CD14-positive monocyte (primary cell): Measurements from ENCODE around the gene EVC. TPM values are rescaled to one million over a fixed set of nuclear protein-coding genes. Genes with fewer than 3 reads are reported as not detected.

ENCODE experiments used
- DNase-seq, 3 donors: peaks; one replicate each; pipeline ENCODE4 v3.0.0-alpha.2; 2011 to 2022
- H2AFZ ChIP-seq: 2 replicates; pipeline ENCODE4 v1.6.0; 2012; ENCODE audit warnings: mild to moderate bottlenecking, low read depth, low read length, inconsistent platforms; ENCODE audit not compliant: insufficient read depth, poor library complexity, severe bottlenecking
- H3K27ac ChIP-seq, 2 donors: 1 replicate in 1 of 2; 2 replicates in 1 of 2; pipeline ENCODE4 v1.5.1; 2012 to 2013; ENCODE audit warnings: low read length in 2 of 2, control low read depth in 1 of 2, inconsistent platforms in 1 of 2, low read depth in 1 of 2, mild to moderate bottlenecking in 1 of 2
- H3K27me3 ChIP-seq, 2 donors: one replicate each; pipeline versions ENCODE4 v1.6.0 to v1.6.1; 2011 to 2013; ENCODE audit warnings: low read length in 2 of 2; ENCODE audit not compliant: control insufficient read depth in 2 of 2, insufficient read depth in 2 of 2
- H3K36me3 ChIP-seq, 2 donors: replicated peaks in 1 of 2; 1 replicate in 1 of 2; 2 replicates in 1 of 2; pipeline versions ENCODE4 v1.5.1 to v1.6.1; 2012 to 2013; ENCODE audit warnings: low read length in 2 of 2, control low read depth in 1 of 2, inconsistent platforms in 1 of 2, mild to moderate bottlenecking in 1 of 2; ENCODE audit not compliant: insufficient read depth in 2 of 2, control insufficient read depth in 1 of 2
- H3K4me1 ChIP-seq, 2 donors: 1 replicate in 1 of 2; 2 replicates in 1 of 2; pipeline versions ENCODE4 v1.5.1 to v1.6.1; 2012 to 2013; ENCODE audit warnings: low read length in 2 of 2, control low read depth in 1 of 2, inconsistent platforms in 1 of 2, mild to moderate bottlenecking in 1 of 2, moderate library complexity in 1 of 2; ENCODE audit not compliant: insufficient read depth in 2 of 2, control insufficient read depth in 1 of 2
- H3K4me2 ChIP-seq: replicated peaks from 2 replicates; pipeline ENCODE3; 2012; ENCODE audit warnings: low read length, moderate library complexity, mild to moderate bottlenecking; ENCODE audit not compliant: poor library complexity, severe bottlenecking; ENCODE audit errors: extremely low read depth
- H3K4me3 ChIP-seq, 3 experiments: fragments of 200-600 bp in 1 of 3; sonication (generic) in 1 of 3; replicated peaks in 1 of 3; 1 replicate in 2 of 3; 2 replicates in 1 of 3; pipeline ENCODE4 v1.5.1; 2011 to 2013; ENCODE audit warnings: low read length in 3 of 3, mild to moderate bottlenecking in 3 of 3, control low read depth in 2 of 3, low read depth in 2 of 3, inconsistent platforms in 1 of 3, moderate library complexity in 1 of 3
- H3K79me2 ChIP-seq: 2 replicates; pipeline ENCODE4 v1.6.0; 2012; ENCODE audit warnings: mild to moderate bottlenecking, control low read depth, inconsistent platforms, low read length, moderate library complexity; ENCODE audit not compliant: insufficient read depth
- H3K9ac ChIP-seq: 2 replicates; pipeline ENCODE4 v1.6.0; 2017; ENCODE audit warnings: low read length, mild to moderate bottlenecking; ENCODE audit not compliant: insufficient read depth, poor library complexity, severe bottlenecking
- H3K9me3 ChIP-seq, 2 donors: replicated peaks in 1 of 2; 1 replicate in 1 of 2; 2 replicates in 1 of 2; pipeline versions ENCODE4 v1.5.1 to v1.6.1; 2012 to 2013; ENCODE audit warnings: low read length in 2 of 2, control low read depth in 1 of 2; ENCODE audit not compliant: control insufficient read depth in 1 of 2, insufficient read depth in 1 of 2
- H4K20me1 ChIP-seq: 2 replicates; pipeline ENCODE4 v1.6.0; 2012; ENCODE audit warnings: mild to moderate bottlenecking, low read length, control low read depth, moderate library complexity; ENCODE audit not compliant: insufficient read depth
- H3K27ac Mint-ChIP-seq, 7 donors: one replicate each; pipeline ENCODE4 v1.8.0; 2020; ENCODE audit warnings: mild to moderate bottlenecking in 7 of 7, mixed read lengths in 7 of 7, moderate library complexity in 6 of 7, inconsistent platforms in 2 of 7
- H3K27me3 Mint-ChIP-seq, 3 donors: one replicate each; pipeline ENCODE4 v1.8.0; 2021 to 2022; ENCODE audit warnings: low read depth in 3 of 3, mild to moderate bottlenecking in 3 of 3, mixed read lengths in 3 of 3, moderate library complexity in 3 of 3, inconsistent platforms in 1 of 3
- H3K36me3 Mint-ChIP-seq, 2 donors: one replicate each; pipeline ENCODE4 v1.8.0; 2020; ENCODE audit warnings: mixed read lengths in 2 of 2, inconsistent platforms in 1 of 2, mild to moderate bottlenecking in 1 of 2
- H3K4me1 Mint-ChIP-seq: one replicate; pipeline ENCODE4 v1.8.0; 2020; ENCODE audit warnings: mild to moderate bottlenecking, mixed read lengths
- H3K4me3 Mint-ChIP-seq, 2 donors: one replicate each; pipeline ENCODE4 v1.8.0; 2020; ENCODE audit warnings: mild to moderate bottlenecking in 2 of 2, mixed read lengths in 2 of 2, moderate library complexity in 1 of 2
- H3K9me3 Mint-ChIP-seq, 7 donors: one replicate each; pipeline ENCODE4 v1.8.0; 2020 to 2022; ENCODE audit warnings: mixed read lengths in 7 of 7, mild to moderate bottlenecking in 6 of 7, moderate library complexity in 6 of 7, inconsistent platforms in 2 of 7
- WGBS: methylation state at CpG from one replicate; pipeline ENCODE4 v1.1.5; 2013; ENCODE audit warnings: missing lambda C conversion rate; ENCODE audit not compliant: insufficient coverage; 5-methylcytosine and 5-hydroxymethylcytosine counted together
- intact Hi-C, 2 donors: fragments of 100-400 bp; cut with micrococcal nuclease; formaldehyde crosslinking; loops; one replicate each; pipeline versions ENCODE4 v1.15.0 to v1.15.1; 2023
- polyA plus RNA-seq, 3 donors: library from polyadenylated mRNA; depleted of rRNA in 1 of 3; unstranded in 2 of 3; stranded (reverse) in 1 of 3; fragments of 300-500 nt in 2 of 3; fragments of >200 nt in 1 of 3; fragmentation: Illumina TruSeq in 2 of 3; gene quantifications; 1 replicate in 2 of 3; 2 replicates in 1 of 3; pipeline ENCODE4 v1.2.3, GENCODE V29; 2012 to 2021
- TF ChIP-seq, protein P1 (sequence below): fragments of 200-600 bp; IDR thresholded peaks from one replicate; pipeline ENCODE4 v1.8.0; 2022; ENCODE audit warnings: antibody characterized with exemption, mild to moderate bottlenecking

Gene EVC
- polyA plus RNA-seq, 3 donors, result 0.36 TPM; not detected in 2

- Histone ChIP-seq H3K27me3 (peaks cover 0 to 8% of the 10 kb centered on the region in 2 donors), H3K27ac (no peak overlapping the region), H3K36me3 (no peaks in the 10 kb centered on the region), H3K4me3 (no peak overlapping the region), H3K9me3 (no peaks in the 10 kb centered on the region), H3K9ac (no peak overlapping the region), H3K4me1 (peaks cover 7 to 16% of the 10 kb centered on the region in 2 donors), H2AFZ (no peak overlapping the region), H3K4me2 (no peak overlapping the region), H4K20me1 (no peaks in the 10 kb centered on the region), H3K79me2 (no peaks in the 10 kb centered on the region)
- Mint-ChIP-seq H3K9me3 (peaks cover 0 to 5% (median 0%) of the 10 kb centered on the region in 7 donors), H3K27ac (no peak overlapping the region), H3K4me1 (peaks cover 18% of the 10 kb centered on the region), H3K4me3 (peak overlapping the region in 1 of 2 donors; percentile 22), H3K27me3 (peaks cover 21 to 56% (median 39%) of the 10 kb centered on the region in 3 donors), H3K36me3 (no peaks in the 10 kb centered on the region)
- intact Hi-C loops, result no loop called here
- 2% methylated on average over 4 of the region's 5 CpGs for WGBS
- TF ChIP-seq, protein P1, sequence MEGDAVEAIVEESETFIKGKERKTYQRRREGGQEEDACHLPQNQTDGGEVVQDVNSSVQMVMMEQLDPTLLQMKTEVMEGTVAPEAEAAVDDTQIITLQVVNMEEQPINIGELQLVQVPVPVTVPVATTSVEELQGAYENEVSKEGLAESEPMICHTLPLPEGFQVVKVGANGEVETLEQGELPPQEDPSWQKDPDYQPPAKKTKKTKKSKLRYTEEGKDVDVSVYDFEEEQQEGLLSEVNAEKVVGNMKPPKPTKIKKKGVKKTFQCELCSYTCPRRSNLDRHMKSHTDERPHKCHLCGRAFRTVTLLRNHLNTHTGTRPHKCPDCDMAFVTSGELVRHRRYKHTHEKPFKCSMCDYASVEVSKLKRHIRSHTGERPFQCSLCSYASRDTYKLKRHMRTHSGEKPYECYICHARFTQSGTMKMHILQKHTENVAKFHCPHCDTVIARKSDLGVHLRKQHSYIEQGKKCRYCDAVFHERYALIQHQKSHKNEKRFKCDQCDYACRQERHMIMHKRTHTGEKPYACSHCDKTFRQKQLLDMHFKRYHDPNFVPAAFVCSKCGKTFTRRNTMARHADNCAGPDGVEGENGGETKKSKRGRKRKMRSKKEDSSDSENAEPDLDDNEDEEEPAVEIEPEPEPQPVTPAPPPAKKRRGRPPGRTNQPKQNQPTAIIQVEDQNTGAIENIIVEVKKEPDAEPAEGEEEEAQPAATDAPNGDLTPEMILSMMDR, result no peak
- no peak for DNase-seq
Measured at GRCh38 chr4:5826437-5827107, 115.6 kb downstream of the EVC start.

DNA sequence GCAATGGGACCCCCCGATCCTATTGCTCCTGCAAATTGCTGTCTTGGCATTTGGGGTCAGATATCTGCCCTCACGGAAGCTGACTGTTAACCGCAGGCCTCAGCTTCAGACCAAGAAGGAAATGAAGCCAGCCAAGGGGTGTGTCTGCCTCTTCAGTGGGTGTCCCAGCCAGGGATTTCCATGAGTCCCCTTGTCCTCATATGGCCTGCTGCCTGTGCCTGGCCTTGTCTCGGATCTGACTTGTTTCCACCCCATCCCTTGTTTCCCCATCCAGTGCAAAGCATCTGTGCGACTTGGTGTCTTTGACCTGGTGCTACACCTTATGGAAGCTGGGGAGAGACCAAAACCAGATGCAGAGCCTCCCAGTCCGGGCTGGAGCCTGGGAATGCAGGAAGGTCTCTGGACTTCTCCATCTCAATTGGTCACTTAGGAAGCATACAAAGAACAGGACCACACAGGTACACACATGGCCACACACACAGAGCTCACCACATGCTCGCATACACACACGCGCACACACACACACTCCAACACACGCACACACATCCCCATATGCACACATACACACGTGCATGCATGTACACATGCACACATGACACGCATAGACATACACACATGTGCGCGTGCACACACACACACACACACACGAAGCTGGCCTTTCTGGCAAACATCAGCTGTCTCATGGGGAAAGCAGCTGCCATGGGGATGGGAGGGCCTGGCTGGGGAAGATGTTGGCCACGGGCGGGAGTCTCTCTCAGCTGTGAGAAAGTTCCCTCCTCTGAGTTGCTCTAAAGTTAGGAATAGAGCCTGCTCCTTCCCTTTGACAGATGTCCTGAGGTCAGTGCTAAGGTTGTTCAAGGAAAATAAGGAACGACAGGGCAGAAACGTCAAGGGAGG lies 116.4 kb downstream of the EVC start:
- Histone ChIP-seq H3K27ac (no peak overlapping the region), H3K4me1 (peaks cover 7 to 16% of the 10 kb centered on the region in 2 donors), H3K36me3 (no peaks in the 10 kb centered on the region), H3K4me2 (no peak overlapping the region), H3K9ac (no peak overlapping the region), H4K20me1 (no peaks in the 10 kb centered on the region), H2AFZ (no peak overlapping the region), H3K79me2 (no peaks in the 10 kb centered on the region), H3K4me3 (no peak overlapping the region), H3K27me3 (peaks cover 0 to 5% of the 10 kb centered on the region in 2 donors), H3K9me3 (no peaks in the 10 kb centered on the region)
- intact Hi-C loops, result no loop called here
- Mint-ChIP-seq H3K4me1 (peaks cover 18% of the 10 kb centered on the region), H3K27ac (no peak overlapping the region), H3K27me3 (peaks cover 16 to 50% (median 39%) of the 10 kb centered on the region in 3 donors), H3K36me3 (no peaks in the 10 kb centered on the region), H3K9me3 (peaks cover 0 to 5% (median 0%) of the 10 kb centered on the region in 7 donors), H3K4me3 (no peak overlapping the region)
- TF ChIP-seq, protein P1, result no peak
- no peak for DNase-seq
- WGBS, result 31% methylated on average over 15 of the region's 19 CpGs
